Activated CD4-positive, alpha-beta memory T cell treated with anti-CD3 and anti-CD28 coated beads, Interleukin-2, amount 10 ng/mL, durations not matched to agents 7 days and 5 days (primary cell): Measurements from ENCODE around the gene HPGDS. TPM values are rescaled to one million over a fixed set of nuclear protein-coding genes. Genes with fewer than 3 reads are reported as not detected.
"Not testable (repeated sequence)": the region's sequence is repeated elsewhere in the genome, so short reads cannot be mapped to it uniquely, and the experiment has no call there.

Source experiments
- CTCF ChIA-PET: fragments of 350-600 bp; sonication (Branson Sonifier 250); formaldehyde crosslinking; loops from one replicate; lab custom pipeline; 2021; ENCODE audit warnings: antibody characterized with exemption, inconsistent platforms; lab: Charles Lee
- POLR2A ChIA-PET: fragments of 350-600 bp; sonication (Branson Sonifier 250); formaldehyde crosslinking; loops from one replicate; lab custom pipeline; 2021; ENCODE audit warnings: antibody characterized with exemption; lab: Charles Lee
- DNase-seq: peaks from one replicate; pipeline ENCODE4 v3.0.0-alpha.2; 2020
- H3K27ac Mint-ChIP-seq: one replicate; pipeline ENCODE4 v1.8.0; 2021; ENCODE audit warnings: mild to moderate bottlenecking, mixed read lengths
- H3K27me3 Mint-ChIP-seq: one replicate; pipeline ENCODE4 v1.8.0; 2021; ENCODE audit warnings: mixed read lengths
- H3K36me3 Mint-ChIP-seq: one replicate; pipeline ENCODE4 v1.8.0; 2021; ENCODE audit warnings: low read depth, mixed read lengths
- H3K4me1 Mint-ChIP-seq: one replicate; pipeline ENCODE4 v1.8.0; 2021; ENCODE audit warnings: mixed read lengths
- H3K4me3 Mint-ChIP-seq: one replicate; pipeline ENCODE4 v1.8.0; 2021; ENCODE audit warnings: mild to moderate bottlenecking, mixed read lengths
- H3K9me3 Mint-ChIP-seq: one replicate; pipeline ENCODE4 v1.8.0; 2021; ENCODE audit warnings: mixed read lengths
- total RNA-seq, 2 experiments: library from RNA; stranded (reverse); gene quantifications; one replicate each; pipeline ENCODE4 v1.2.3, GENCODE V29; 2021

The HPGDS gene
- 1 to 10 TPM; 1.3 to 1.5 TPM for total RNA-seq

DNA sequence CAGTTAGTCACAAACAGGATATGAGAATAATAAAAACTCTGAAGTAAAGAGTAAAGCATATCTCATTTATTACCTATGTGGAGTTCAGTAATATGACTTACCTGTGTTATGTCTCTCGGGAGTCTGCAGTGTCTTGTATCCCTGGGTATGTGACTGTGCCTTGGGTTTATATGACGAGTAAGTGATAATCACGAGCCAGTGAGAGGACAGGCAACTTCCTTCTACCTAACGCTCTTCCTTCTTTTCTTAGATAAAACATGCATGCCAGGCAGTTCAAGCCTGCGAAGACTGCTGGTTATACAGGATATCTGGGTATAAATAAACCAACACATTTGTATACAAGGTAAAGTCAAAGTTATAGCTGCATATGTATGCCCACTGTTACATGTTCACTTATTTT lies at the start of gene HPGDS:
TSS of gene HPGDS (minus strand) at position 143 of the 400 bp plus-strand sequence. CDS start 8,207 bp downstream, outside the sequence.
- peaks cover 46% of the 10 kb centered on the region for H3K4me1 Mint-ChIP-seq
- POLR2A ChIA-PET, result no interaction called here
- no peak for DNase-seq
- H3K27ac Mint-ChIP-seq, result no peak within 1 kb of the TSS
- H3K36me3 Mint-ChIP-seq, result no peaks in the 10 kb centered on the region
- CTCF ChIA-PET, result no interaction called here
- H3K9me3 Mint-ChIP-seq, result no peaks in the 10 kb centered on the region
- H3K4me3 Mint-ChIP-seq, result peak within 1 kb of the TSS; percentile 2
- no peaks in the 10 kb centered on the region for H3K27me3 Mint-ChIP-seq

DNA sequence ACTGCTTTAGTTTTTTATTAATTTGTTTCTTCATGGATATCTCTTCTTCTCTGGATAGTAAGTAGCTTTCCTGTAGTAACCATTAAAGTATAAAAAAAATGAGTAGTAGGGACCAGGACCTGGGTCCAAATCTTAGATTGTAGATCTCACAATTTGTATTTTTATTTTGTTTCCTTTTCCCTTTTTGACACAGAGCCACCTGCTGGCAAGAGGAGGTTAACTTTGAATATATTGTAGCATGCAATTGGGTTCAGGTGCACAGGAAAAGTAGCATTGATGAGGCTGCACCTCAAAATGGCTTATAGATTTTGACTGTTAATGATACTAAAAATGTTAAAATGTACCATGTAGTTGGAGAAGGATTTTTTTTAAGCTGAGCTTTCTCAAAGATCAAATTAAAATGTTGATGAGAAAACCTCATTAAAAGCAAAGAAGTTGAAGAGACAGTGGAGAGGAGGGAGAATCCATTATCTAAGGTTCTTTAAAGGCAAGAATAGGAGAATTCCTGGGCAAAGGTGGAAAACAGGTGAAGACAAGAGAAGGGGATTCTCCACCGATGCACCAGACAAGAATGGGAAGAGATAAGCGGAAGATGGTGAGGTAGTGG lies 48.3 kb upstream of the HPGDS start:
- no peak overlapping the region for H3K4me3 Mint-ChIP-seq
- peak; percentile 18 for DNase-seq
- H3K4me1 Mint-ChIP-seq, result no peaks in the 10 kb centered on the region
- ChIA-PET POLR2A (no interaction called here), CTCF (interaction anchor here (1.3 to 1.5 kb wide), 2 partner anchors 16 to 86 kb away, joined by 3 read pairs; no protein-coding TSS in a partner anchor)
- no peak overlapping the region for H3K27ac Mint-ChIP-seq
- no peaks in the 10 kb centered on the region for H3K36me3 Mint-ChIP-seq
- peaks cover 1% of the 10 kb centered on the region for H3K27me3 Mint-ChIP-seq
- H3K9me3 Mint-ChIP-seq, result no peaks in the 10 kb centered on the region

DNA sequence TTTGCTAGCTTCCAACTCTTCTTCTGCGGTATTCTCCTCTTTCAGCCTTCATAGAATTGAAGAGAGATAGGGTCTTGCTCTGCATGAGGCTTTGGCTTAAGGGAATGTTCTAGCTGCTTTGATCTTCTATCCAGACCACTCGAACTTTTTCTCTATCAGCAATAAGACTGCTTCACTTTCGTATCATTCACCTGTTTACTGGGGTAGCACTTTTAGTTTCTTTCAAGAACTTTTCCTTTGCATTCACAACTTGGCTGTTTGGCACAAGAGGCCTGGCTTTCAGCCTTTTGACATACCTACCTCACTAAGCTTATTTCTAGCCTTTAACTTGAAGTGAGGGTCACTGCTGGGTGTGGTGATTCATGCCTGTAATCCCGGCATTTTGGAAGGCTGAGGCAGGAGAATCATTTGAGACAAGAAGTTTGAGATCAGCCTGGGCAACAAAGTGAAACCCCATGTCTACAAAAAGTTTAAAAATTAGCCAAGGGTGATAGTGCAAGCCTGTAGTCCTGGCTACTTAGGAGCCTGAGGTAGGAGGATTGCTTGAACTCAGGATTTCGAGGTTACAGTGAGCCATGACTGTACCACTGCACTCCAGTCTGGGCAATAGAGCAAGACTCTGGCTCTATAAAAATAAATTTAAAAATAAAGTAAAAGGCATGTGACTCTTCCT lies 47.1 kb upstream of the HPGDS start:
- no peak overlapping the region for H3K27ac Mint-ChIP-seq
- peaks cover 1% of the 10 kb centered on the region for H3K27me3 Mint-ChIP-seq
- no peak overlapping the region for H3K4me3 Mint-ChIP-seq
- ChIA-PET CTCF (interaction anchor here (1.1 to 1.5 kb wide), 3 partner anchors 17 to 87 kb away, joined by 3 to 4 read pairs (median 3); no protein-coding TSS in a partner anchor), POLR2A (no interaction called here)
- H3K4me1 Mint-ChIP-seq, result no peaks in the 10 kb centered on the region
- no peak for DNase-seq
- no peaks in the 10 kb centered on the region for H3K36me3 Mint-ChIP-seq
- no peaks in the 10 kb centered on the region for H3K9me3 Mint-ChIP-seq

DNA sequence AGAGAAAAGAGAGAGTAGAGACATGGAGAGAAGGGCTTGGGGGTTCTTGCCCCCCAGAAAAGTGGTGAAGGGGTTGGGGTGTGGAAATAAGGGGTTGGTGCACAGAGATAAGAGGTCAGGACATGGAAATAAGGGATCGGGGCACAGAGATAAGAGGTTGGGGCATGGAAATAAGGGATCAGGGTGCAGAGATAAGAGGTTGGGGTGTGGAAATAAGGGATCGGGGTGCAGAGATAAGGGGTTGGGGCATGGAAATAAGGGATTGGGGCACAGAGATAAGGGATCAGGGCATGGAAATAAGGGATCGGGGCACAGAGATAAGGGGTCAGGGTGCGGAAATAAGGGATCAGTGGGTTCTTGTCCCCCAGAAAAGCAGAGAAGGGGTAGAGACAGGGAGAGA lies 45.3 kb upstream of the HPGDS start:
- DNase-seq, H3K27me3 Mint-ChIP-seq, CTCF ChIA-PET, H3K4me3 Mint-ChIP-seq, H3K4me1 Mint-ChIP-seq, POLR2A ChIA-PET, H3K36me3 Mint-ChIP-seq, H3K9me3 Mint-ChIP-seq, H3K27ac Mint-ChIP-seq: not testable (repeated sequence)

DNA sequence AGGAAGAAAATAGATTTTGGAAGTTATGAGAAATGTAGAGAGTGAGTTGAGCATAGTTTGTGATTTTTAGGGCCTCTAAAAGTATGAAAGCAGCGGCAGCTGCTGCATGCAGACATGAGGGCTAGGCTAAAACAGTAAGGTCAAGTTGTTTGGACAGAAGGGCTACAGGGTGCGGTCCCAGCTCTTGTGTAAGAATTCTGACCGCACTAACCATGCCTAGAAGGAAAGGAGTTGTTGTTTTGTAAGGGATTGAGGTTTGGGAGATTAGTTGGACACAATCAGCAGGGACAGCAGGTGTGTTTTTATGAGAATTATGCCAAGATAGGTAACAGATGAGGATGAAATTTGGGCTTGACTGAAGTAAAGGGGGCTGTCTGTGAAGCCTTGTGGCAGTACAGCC lies 42.8 kb upstream of the HPGDS start:
- CTCF ChIA-PET, POLR2A ChIA-PET, H3K27me3 Mint-ChIP-seq, DNase-seq, H3K4me1 Mint-ChIP-seq, H3K36me3 Mint-ChIP-seq, H3K4me3 Mint-ChIP-seq, H3K27ac Mint-ChIP-seq, H3K9me3 Mint-ChIP-seq: not testable (repeated sequence)

DNA sequence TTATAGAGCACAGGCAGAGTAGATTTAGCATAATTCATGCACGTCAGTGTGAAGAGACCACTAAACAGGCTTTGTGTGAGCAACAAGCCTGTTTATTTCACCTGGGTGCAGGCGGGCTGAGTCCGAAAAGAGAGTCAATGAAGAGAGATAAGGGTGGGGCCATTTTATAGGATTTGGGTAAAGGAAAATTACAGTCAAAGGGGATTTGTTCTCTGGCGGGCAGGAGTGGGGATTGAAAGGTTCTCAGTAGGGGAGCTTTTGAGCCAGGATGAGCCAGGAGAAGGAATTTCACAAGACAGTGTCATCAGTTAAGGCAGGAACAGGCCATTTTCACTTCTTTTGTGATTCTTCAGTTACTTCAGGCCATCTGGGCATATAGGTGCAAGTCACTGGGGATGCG lies 40.3 kb upstream of the HPGDS start:
- H3K4me1 Mint-ChIP-seq, H3K9me3 Mint-ChIP-seq, POLR2A ChIA-PET, CTCF ChIA-PET, H3K4me3 Mint-ChIP-seq, DNase-seq, H3K36me3 Mint-ChIP-seq, H3K27me3 Mint-ChIP-seq, H3K27ac Mint-ChIP-seq: not testable (repeated sequence)

DNA sequence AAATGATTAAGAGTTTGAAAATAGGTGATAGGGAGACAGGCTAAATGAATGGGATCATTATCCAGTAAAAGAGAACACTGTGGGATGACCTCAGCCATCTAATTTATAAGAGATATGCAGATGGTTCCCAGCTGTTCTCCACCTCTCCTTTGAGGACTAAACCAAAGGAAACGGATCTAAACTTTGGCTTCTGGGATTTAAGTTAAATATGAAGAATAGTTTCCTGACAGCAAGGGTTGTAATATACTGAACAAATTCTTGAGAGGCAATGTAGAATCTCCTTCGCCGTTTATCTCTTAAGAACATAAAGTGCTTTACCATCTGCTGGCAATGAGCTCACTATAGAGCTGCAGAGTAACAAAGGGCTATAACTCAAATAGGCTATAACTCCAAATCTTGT lies 35.4 kb upstream of the HPGDS start:
- Mint-ChIP-seq H3K27me3 (peaks cover 11% of the 10 kb centered on the region), H3K9me3 (no peaks in the 10 kb centered on the region), H3K4me3 (no peak overlapping the region), H3K27ac (no peak overlapping the region), H3K4me1 (no peaks in the 10 kb centered on the region), H3K36me3 (no peaks in the 10 kb centered on the region)
- DNase-seq, result no peak
- POLR2A ChIA-PET, result no interaction called here
- CTCF ChIA-PET, result interaction anchor here (0.6 kb wide), 1 partner anchor 29 kb away, joined by 4 read pairs; no protein-coding TSS in a partner anchor

DNA sequence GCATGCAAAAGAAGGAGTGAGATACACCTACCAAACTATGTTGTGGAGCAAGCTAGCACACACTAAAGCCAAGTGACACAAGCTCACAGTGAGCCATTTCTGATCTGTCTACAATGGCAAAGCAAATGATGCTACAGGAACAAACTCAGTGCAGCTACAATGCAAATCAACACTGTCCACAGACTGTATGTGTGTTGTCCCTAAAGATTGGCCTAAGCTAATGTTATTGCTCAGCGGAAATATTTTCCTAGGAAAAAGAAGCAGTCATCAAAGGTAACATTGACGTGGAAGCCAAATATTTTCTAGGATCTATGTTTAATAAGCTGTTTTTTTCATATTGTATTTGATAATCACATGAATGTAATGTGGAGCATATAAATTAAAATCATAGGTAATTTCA lies 34.7 kb upstream of the HPGDS start:
- POLR2A ChIA-PET, result no interaction called here
- CTCF ChIA-PET, result no interaction called here
- no peaks in the 10 kb centered on the region for H3K36me3 Mint-ChIP-seq
- no peak overlapping the region for H3K4me3 Mint-ChIP-seq
- no peak overlapping the region for H3K27ac Mint-ChIP-seq
- no peaks in the 10 kb centered on the region for H3K4me1 Mint-ChIP-seq
- H3K9me3 Mint-ChIP-seq, result no peaks in the 10 kb centered on the region
- DNase-seq, result no peak
- peaks cover 11% of the 10 kb centered on the region for H3K27me3 Mint-ChIP-seq

DNA sequence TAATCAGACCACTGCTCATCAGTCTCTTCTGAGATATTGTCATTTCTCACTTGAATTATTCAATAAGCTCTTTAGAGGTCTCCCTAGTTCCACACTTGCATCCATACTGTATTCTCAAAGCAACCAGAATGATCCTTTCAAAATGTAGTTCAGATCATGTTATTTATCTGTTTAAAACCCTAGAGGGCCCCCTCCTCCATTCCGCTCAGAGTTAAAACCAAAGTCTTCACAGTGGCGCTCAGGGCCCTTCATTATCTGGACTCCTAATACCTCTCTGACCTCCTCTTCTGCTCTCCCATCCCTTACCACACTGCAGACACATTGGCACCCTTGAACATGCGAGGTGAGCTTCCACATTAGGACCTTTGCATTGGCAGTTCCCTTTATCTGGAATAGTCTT lies 32.7 kb upstream of the HPGDS start:
- CTCF ChIA-PET, result no interaction called here
- H3K4me1 Mint-ChIP-seq, result no peaks in the 10 kb centered on the region
- POLR2A ChIA-PET, result no interaction called here
- no peak for DNase-seq
- H3K9me3 Mint-ChIP-seq, result no peaks in the 10 kb centered on the region
- H3K4me3 Mint-ChIP-seq, result no peak overlapping the region
- peaks cover 11% of the 10 kb centered on the region for H3K27me3 Mint-ChIP-seq
- no peak overlapping the region for H3K27ac Mint-ChIP-seq
- no peaks in the 10 kb centered on the region for H3K36me3 Mint-ChIP-seq

DNA sequence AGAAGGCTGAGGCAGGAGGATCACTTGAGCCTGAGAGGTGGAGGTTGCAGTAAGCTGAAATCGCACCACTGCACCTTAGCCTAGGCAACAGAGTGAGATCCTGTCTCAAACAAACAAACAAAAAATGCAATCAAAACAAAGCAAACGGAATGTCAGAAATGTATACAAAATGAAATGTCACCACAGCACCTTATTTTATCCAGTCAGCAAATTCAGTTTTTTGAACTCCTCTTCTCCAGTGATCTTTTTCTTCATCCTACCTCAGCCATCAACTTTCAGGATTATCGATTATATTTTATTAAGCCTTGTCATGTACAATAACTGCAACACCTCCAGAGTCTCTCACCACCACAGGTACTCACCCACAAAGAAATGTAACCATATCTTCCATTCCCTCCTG lies 31.1 kb upstream of the HPGDS start:
- Mint-ChIP-seq H3K4me3 (no peak overlapping the region), H3K4me1 (no peaks in the 10 kb centered on the region)

DNA sequence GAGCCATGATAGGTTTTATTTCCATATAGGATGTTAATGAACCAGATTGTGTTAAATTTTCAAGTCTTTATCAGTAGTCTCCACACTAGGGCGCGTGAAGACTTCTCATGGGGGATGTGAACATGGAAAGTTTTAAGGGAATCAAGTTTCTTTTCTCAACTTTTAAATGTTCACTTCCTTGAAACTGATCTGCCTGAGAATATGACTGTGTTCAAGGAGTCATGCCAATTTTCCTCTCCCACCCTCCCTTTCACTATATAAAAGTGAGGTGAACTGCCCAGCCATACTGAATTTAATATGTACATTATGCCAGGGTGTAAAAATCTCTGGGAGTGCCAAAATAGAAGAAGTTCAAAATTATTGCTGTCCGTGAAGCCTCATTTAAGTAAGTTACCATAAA lies 30.4 kb upstream of the HPGDS start:
- POLR2A ChIA-PET, result no interaction called here
- Mint-ChIP-seq H3K27ac (no peak overlapping the region), H3K9me3 (no peaks in the 10 kb centered on the region), H3K36me3 (no peaks in the 10 kb centered on the region), H3K4me1 (no peaks in the 10 kb centered on the region), H3K27me3 (peaks cover 12% of the 10 kb centered on the region), H3K4me3 (no peak overlapping the region)
- no peak for DNase-seq
- CTCF ChIA-PET, result no interaction called here

More for the DNA sequence above, 31.1 kb upstream of the HPGDS start:
- Mint-ChIP-seq H3K27me3 (peaks cover 11% of the 10 kb centered on the region), H3K36me3 (no peaks in the 10 kb centered on the region), H3K27ac (no peak overlapping the region), H3K9me3 (no peaks in the 10 kb centered on the region)
- DNase-seq, result no peak
- ChIA-PET POLR2A (no interaction called here), CTCF (interaction anchor here (0.8 kb wide), 1 partner anchor 69 kb away, joined by 4 read pairs; no protein-coding TSS in a partner anchor)

DNA sequence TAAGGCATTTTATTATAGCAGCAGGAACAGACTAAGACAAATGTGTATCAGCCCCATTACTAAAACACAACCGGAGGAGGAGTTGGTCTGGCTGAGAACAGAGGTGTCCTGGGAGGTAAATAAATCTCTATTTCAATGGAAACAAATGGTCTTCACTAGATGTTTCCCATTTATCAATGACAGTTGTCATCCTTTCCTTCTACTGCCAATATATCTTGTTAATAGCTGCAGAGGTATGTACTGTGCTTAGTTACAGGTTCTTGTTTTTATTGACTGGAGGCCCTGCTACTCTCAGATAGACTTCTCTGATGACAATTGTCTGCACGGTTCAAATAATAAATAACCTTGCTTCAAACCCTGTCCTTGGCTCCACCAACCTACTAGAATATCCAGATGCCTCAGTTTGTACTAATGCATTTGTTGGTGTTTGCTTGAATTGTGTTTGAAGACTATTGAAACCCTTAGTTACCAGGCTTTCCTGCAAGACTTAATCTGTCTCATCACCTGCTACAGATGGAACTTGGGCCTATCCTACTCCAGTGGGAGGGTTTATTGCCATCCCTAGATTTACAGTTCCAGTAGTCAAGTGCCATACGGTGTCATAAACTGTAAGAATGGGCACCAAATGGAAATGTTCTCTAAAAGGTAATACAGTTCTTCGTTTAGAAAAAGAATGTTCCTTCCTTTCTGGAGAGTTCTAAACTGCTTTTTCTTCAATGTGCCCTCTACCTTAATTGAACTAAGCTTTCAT lies 29.8 kb upstream of the HPGDS start:
- Mint-ChIP-seq H3K9me3 (no peaks in the 10 kb centered on the region), H3K27me3 (peaks cover 12% of the 10 kb centered on the region), H3K4me1 (no peaks in the 10 kb centered on the region), H3K36me3 (no peaks in the 10 kb centered on the region), H3K4me3 (no peak overlapping the region), H3K27ac (no peak overlapping the region)
- no peak for DNase-seq
- POLR2A ChIA-PET, result no interaction called here
- CTCF ChIA-PET, result interaction anchor here (0.9 kb wide), 1 partner anchor 35 kb away, joined by 3 read pairs; no protein-coding TSS in a partner anchor

DNA sequence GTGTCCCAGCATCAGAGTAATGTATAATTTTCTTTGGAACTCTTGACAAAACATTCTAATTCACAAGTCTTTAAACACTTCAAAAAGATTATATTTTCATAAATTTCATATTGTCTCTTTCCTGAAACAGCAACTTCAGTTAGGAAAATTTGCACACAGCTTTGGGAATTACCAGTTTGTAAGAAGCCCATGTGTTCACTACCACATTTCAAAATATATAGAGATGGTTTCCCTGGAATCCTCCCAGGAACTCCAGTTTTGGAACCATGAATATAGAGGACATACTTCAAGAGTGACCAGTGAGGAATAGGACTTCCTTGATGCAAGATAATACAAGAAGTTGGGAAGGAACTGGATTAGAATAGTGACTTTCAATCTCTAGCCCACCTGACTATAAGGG lies 28.7 kb upstream of the HPGDS start:
- ChIA-PET POLR2A (no interaction called here), CTCF (interaction anchor here (0.9 kb wide), 1 partner anchor 36 kb away, joined by 3 read pairs; no protein-coding TSS in a partner anchor)
- no peak for DNase-seq
- Mint-ChIP-seq H3K27ac (no peak overlapping the region), H3K4me3 (no peak overlapping the region), H3K9me3 (no peaks in the 10 kb centered on the region), H3K36me3 (no peaks in the 10 kb centered on the region), H3K27me3 (peaks cover 17% of the 10 kb centered on the region), H3K4me1 (no peaks in the 10 kb centered on the region)
